GM12878 (cell line): ENCODE results near the gene TAF11L6.

Experiments used
- CEBPB ChIP-seq, 2 experiments: fragments of 150-350 bp in 1 of 2; IDR thresholded peaks; 2 replicates each; pipeline ENCODE4 v1.6.1; 2012 to 2014; ENCODE audit warnings: low read depth in 2 of 2, low read length in 2 of 2, borderline replicate concordance in 1 of 2, inconsistent platforms in 1 of 2
- JUND ChIP-seq: IDR thresholded peaks from 2 replicates; pipeline ENCODE4 v1.6.1; 2012; ENCODE audit warnings: low read depth, mild to moderate bottlenecking, low read length, improper control_type of control experiment, moderate library complexity
- MTA2 ChIP-seq: fragments of 450-650 bp; IDR thresholded peaks from 2 replicates; pipeline ENCODE4 v1.6.1; 2016; ENCODE audit warnings: low read depth, mild to moderate bottlenecking, moderate library complexity
- MTA3 ChIP-seq: IDR thresholded peaks from 2 replicates; pipeline ENCODE4 v1.6.1; 2012; ENCODE audit warnings: low read length, inconsistent platforms, borderline replicate concordance
- NBN ChIP-seq: fragments of 450-650 bp; IDR thresholded peaks from 2 replicates; pipeline ENCODE4 v1.6.1; 2016
- POLR2A ChIP-seq: IDR thresholded peaks from 2 replicates; pipeline ENCODE4 v1.6.1; 2011; ENCODE audit warnings: low read depth, mild to moderate bottlenecking, low read length
- POLR2AphosphoS5 ChIP-seq: IDR thresholded peaks from 2 replicates; pipeline ENCODE4 v1.6.1; 2011; ENCODE audit warnings: mild to moderate bottlenecking, low read length, inconsistent platforms
- RAD21 ChIP-seq: IDR thresholded peaks from 2 replicates; pipeline ENCODE4 v1.6.1; 2011; ENCODE audit warnings: mild to moderate bottlenecking, low read depth, low read length, moderate library complexity; ENCODE audit not compliant: insufficient read depth
- RB1 ChIP-seq: fragments of 450-650 bp; formaldehyde crosslinking; IDR thresholded peaks from 2 replicates; pipeline ENCODE4 v1.6.1; 2017; ENCODE audit warnings: mild to moderate bottlenecking, borderline replicate concordance
- RFX5 ChIP-seq: IDR thresholded peaks from 2 replicates; pipeline ENCODE4 v1.6.1; 2011; ENCODE audit warnings: low read depth, low read length, improper control_type of control experiment
- SIN3A ChIP-seq: IDR thresholded peaks from 2 replicates; pipeline ENCODE4 v1.6.1; 2012; ENCODE audit warnings: low read depth, low read length, improper control_type of control experiment
- TF ChIP-seq, protein P1 (sequence below): fragments of 450-650 bp; IDR thresholded peaks from 2 replicates; pipeline ENCODE4 v1.6.1; 2017; ENCODE audit warnings: antibody characterized with exemption, mild to moderate bottlenecking, moderate library complexity
- TF ChIP-seq, protein P2 (sequence below), 3 experiments: IDR thresholded peaks in 2 of 3; conservative IDR thresholded peaks in 1 of 3; 2 replicates each; pipeline ENCODE4 v1.5.1; 2011; ENCODE audit warnings: low read depth in 3 of 3, low read length in 3 of 3, mild to moderate bottlenecking in 3 of 3, control low read depth in 2 of 3, moderate library complexity in 2 of 3, inconsistent platforms in 1 of 3, mixed read lengths in 1 of 3; ENCODE audit not compliant: control insufficient read depth in 2 of 3, insufficient read depth in 1 of 3; ENCODE audit errors: extremely low read depth in 1 of 3
- TF ChIP-seq, protein P3 (sequence below): fragments of 150-350 bp; IDR thresholded peaks from 2 replicates; pipeline ENCODE4 v1.6.1; 2014; ENCODE audit warnings: mild to moderate bottlenecking, low read depth, low read length

DNA sequence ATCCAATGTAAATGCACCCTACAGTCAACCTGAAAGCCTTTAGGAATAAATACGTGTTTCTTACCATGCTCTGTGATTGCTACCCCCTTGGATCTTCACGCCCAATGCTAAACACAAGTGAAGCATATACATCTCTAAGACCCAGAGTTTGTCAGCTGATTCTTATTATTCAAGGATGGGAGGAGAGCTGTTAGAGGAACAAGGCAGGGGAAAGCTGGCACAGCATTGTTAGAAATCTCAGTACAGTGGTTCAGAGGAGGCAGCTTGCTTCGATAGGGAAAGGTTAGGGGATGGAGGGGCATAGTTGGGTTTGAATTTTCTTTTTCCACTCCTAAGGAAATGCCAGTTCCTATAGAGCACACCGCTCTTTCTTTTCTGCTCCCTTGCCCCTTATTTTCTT is 47.1 kb upstream of the TAF11L6 start:
- TF ChIP-seq RFX5 (no peak), POLR2AphosphoS5 (no peak), RAD21 (no peak), MTA3 (no peak), CEBPB (IDR thresholded peaks at IDR 0.05; ENCODE audit: borderline replicate concordance in 1 of 2, low read depth in 2 of 2, low read length in 2 of 2) (no peak), POLR2A (no peak), MTA2 (no peak), JUND (no peak), RB1 (no peak), SIN3A (no peak), NBN (no peak)
- TF ChIP-seq, protein P1, sequence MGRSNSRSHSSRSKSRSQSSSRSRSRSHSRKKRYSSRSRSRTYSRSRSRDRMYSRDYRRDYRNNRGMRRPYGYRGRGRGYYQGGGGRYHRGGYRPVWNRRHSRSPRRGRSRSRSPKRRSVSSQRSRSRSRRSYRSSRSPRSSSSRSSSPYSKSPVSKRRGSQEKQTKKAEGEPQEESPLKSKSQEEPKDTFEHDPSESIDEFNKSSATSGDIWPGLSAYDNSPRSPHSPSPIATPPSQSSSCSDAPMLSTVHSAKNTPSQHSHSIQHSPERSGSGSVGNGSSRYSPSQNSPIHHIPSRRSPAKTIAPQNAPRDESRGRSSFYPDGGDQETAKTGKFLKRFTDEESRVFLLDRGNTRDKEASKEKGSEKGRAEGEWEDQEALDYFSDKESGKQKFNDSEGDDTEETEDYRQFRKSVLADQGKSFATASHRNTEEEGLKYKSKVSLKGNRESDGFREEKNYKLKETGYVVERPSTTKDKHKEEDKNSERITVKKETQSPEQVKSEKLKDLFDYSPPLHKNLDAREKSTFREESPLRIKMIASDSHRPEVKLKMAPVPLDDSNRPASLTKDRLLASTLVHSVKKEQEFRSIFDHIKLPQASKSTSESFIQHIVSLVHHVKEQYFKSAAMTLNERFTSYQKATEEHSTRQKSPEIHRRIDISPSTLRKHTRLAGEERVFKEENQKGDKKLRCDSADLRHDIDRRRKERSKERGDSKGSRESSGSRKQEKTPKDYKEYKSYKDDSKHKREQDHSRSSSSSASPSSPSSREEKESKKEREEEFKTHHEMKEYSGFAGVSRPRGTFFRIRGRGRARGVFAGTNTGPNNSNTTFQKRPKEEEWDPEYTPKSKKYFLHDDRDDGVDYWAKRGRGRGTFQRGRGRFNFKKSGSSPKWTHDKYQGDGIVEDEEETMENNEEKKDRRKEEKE: no peak
- TF ChIP-seq, protein P2, sequence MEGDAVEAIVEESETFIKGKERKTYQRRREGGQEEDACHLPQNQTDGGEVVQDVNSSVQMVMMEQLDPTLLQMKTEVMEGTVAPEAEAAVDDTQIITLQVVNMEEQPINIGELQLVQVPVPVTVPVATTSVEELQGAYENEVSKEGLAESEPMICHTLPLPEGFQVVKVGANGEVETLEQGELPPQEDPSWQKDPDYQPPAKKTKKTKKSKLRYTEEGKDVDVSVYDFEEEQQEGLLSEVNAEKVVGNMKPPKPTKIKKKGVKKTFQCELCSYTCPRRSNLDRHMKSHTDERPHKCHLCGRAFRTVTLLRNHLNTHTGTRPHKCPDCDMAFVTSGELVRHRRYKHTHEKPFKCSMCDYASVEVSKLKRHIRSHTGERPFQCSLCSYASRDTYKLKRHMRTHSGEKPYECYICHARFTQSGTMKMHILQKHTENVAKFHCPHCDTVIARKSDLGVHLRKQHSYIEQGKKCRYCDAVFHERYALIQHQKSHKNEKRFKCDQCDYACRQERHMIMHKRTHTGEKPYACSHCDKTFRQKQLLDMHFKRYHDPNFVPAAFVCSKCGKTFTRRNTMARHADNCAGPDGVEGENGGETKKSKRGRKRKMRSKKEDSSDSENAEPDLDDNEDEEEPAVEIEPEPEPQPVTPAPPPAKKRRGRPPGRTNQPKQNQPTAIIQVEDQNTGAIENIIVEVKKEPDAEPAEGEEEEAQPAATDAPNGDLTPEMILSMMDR (IDR thresholded peaks at IDR 0.05 in 2 of 3, conservative IDR thresholded peaks at IDR 0.05 in 1 of 3; ENCODE audit: control insufficient read depth in 2 of 3, extremely low read depth in 1 of 3, insufficient read depth in 1 of 3, low read depth in 3 of 3, low read length in 3 of 3): no peak
- TF ChIP-seq, protein P3, sequence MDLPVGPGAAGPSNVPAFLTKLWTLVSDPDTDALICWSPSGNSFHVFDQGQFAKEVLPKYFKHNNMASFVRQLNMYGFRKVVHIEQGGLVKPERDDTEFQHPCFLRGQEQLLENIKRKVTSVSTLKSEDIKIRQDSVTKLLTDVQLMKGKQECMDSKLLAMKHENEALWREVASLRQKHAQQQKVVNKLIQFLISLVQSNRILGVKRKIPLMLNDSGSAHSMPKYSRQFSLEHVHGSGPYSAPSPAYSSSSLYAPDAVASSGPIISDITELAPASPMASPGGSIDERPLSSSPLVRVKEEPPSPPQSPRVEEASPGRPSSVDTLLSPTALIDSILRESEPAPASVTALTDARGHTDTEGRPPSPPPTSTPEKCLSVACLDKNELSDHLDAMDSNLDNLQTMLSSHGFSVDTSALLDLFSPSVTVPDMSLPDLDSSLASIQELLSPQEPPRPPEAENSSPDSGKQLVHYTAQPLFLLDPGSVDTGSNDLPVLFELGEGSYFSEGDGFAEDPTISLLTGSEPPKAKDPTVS: no peak
